ENCODE measurements around the gene NUP210. TPM values are rescaled to one million over a fixed set of nuclear protein-coding genes. Genes with fewer than 3 reads are reported as not detected.

The NUP210 gene
- total RNA-seq, 1 donor from 2014 or later = 1.4 TPM

GRCh38 chr3:13362551-13362950 is 57.6 kb downstream of the NUP210 start:
- no peak overlapping the region for H3K4me3 Mint-ChIP-seq (ENCODE audit: unreplicated experiment)
- no peak overlapping the region for H3K27ac Mint-ChIP-seq (ENCODE audit: unreplicated experiment)
- peaks cover 5% of the 10 kb centered on the region for H3K4me1 Mint-ChIP-seq (ENCODE audit: unreplicated experiment)
- no peaks in the 10 kb centered on the region for H3K9me3 Mint-ChIP-seq (ENCODE audit: unreplicated experiment)
- H3K36me3 Mint-ChIP-seq (ENCODE audit: unreplicated experiment) = no peaks in the 10 kb centered on the region
- no peak for DNase-seq (ENCODE audit: extremely low spot score, unreplicated experiment)
- no peak for TF ChIP-seq CTCF (IDR thresholded peaks at IDR 0.05)
- peaks cover 3% of the 10 kb centered on the region for H3K27me3 Mint-ChIP-seq (ENCODE audit: unreplicated experiment)

- Mint-ChIP-seq H3K4me1 (ENCODE audit: unreplicated experiment) (peaks cover 3% of the 10 kb centered on the region), H3K27ac (ENCODE audit: unreplicated experiment) (no peak overlapping the region), H3K36me3 (ENCODE audit: unreplicated experiment) (no peaks in the 10 kb centered on the region), H3K9me3 (ENCODE audit: unreplicated experiment) (no peaks in the 10 kb centered on the region), H3K27me3 (ENCODE audit: unreplicated experiment) (peaks cover 4% of the 10 kb centered on the region), H3K4me3 (ENCODE audit: unreplicated experiment) (no peak overlapping the region)
- no peak for TF ChIP-seq CTCF (IDR thresholded peaks at IDR 0.05)
- DNase-seq (ENCODE audit: extremely low spot score, unreplicated experiment) = no peak
Measured at GRCh38 chr3:13359916-13360315, 60.2 kb downstream of the NUP210 start.

- Mint-ChIP-seq H3K27me3 (ENCODE audit: unreplicated experiment) (peaks cover 4% of the 10 kb centered on the region), H3K4me3 (ENCODE audit: unreplicated experiment) (no peak overlapping the region), H3K27ac (ENCODE audit: unreplicated experiment) (no peak overlapping the region), H3K9me3 (ENCODE audit: unreplicated experiment) (no peaks in the 10 kb centered on the region), H3K4me1 (ENCODE audit: unreplicated experiment) (no peaks in the 10 kb centered on the region), H3K36me3 (ENCODE audit: unreplicated experiment) (no peaks in the 10 kb centered on the region)
- no peak for TF ChIP-seq CTCF (IDR thresholded peaks at IDR 0.05)
- DNase-seq (ENCODE audit: extremely low spot score, unreplicated experiment) = no peak
Measured at GRCh38 chr3:13358643-13359042, 61.5 kb downstream of the NUP210 start.

- Mint-ChIP-seq H3K27me3 (ENCODE audit: unreplicated experiment) (peaks cover 2% of the 10 kb centered on the region), H3K27ac (ENCODE audit: unreplicated experiment) (no peak overlapping the region), H3K4me1 (ENCODE audit: unreplicated experiment) (no peaks in the 10 kb centered on the region), H3K9me3 (ENCODE audit: unreplicated experiment) (no peaks in the 10 kb centered on the region), H3K36me3 (ENCODE audit: unreplicated experiment) (no peaks in the 10 kb centered on the region), H3K4me3 (ENCODE audit: unreplicated experiment) (no peak overlapping the region)
- TF ChIP-seq CTCF (IDR thresholded peaks at IDR 0.05) = no peak
- no peak for DNase-seq (ENCODE audit: extremely low spot score, unreplicated experiment)
Measured at GRCh38 chr3:13358051-13358450, 62.1 kb downstream of the NUP210 start.

- Mint-ChIP-seq H3K4me1 (ENCODE audit: unreplicated experiment) (no peaks in the 10 kb centered on the region), H3K27ac (ENCODE audit: unreplicated experiment) (no peak overlapping the region), H3K27me3 (ENCODE audit: unreplicated experiment) (peaks cover 2% of the 10 kb centered on the region), H3K9me3 (ENCODE audit: unreplicated experiment) (no peaks in the 10 kb centered on the region), H3K4me3 (ENCODE audit: unreplicated experiment) (no peak overlapping the region), H3K36me3 (ENCODE audit: unreplicated experiment) (no peaks in the 10 kb centered on the region)
- no peak for DNase-seq (ENCODE audit: extremely low spot score, unreplicated experiment)
- TF ChIP-seq CTCF (IDR thresholded peaks at IDR 0.05) = no peak
Measured at GRCh38 chr3:13357074-13357473, 63.0 kb downstream of the NUP210 start.
